ENCODE results near the gene TLE1. TPM values are rescaled to one million over a fixed set of nuclear protein-coding genes. Genes with fewer than 3 reads are reported as not detected.

TLE1 gene
- total and polyA plus RNA-seq, 9 of the 15 experiments (the other 6 are each of a cell fraction or from before 2014, with no cell fraction given) = 0.11 TPM; not detected in 8

GRCh38 chr9:81539317-81539716 is 150.0 kb downstream of the TLE1 start:
- Histone ChIP-seq H2AFZ (ENCODE audit: low read depth, low read length) (no peak overlapping the region), H3K9me3 (replicated peaks; ENCODE audit: control insufficient read depth, insufficient read depth, low read depth, low read length) (no peaks in the 10 kb centered on the region), H3K79me2 (ENCODE audit: control insufficient read depth, insufficient read depth, low read length) (no peaks in the 10 kb centered on the region), H3K9me1 (ENCODE audit: control insufficient read depth, insufficient read depth, low read length) (no peaks in the 10 kb centered on the region), H3K36me3 (ENCODE audit: control insufficient read depth, insufficient read depth, low read length) (no peaks in the 10 kb centered on the region), H4K20me1 (replicated peaks; ENCODE audit: control insufficient read depth, insufficient read depth, low read length) (no peaks in the 10 kb centered on the region), H3K4me3 (no peak overlapping the region), H3K4me1 (replicated peaks in 1 of 2; ENCODE audit: control insufficient read depth in 2 of 2, insufficient read depth in 2 of 2, low read length in 2 of 2) (no peaks in the 10 kb centered on the region), H3K27me3 (ENCODE audit: control insufficient read depth in 2 of 2, insufficient read depth in 2 of 2, low read length in 2 of 2) (no peaks in the 10 kb centered on the region), H3K9ac (ENCODE audit: insufficient read depth in 1 of 2, low read depth in 2 of 2, low read length in 2 of 2) (no peak overlapping the region), H3K4me2 (ENCODE audit: insufficient read depth, low read length) (no peak overlapping the region), H3K27ac (ENCODE audit: extremely low read depth, low read depth, low read length) (no peak overlapping the region)
- DNase-seq (ENCODE audit: extremely low read depth in 1 of 4, low spot score in 3 of 4) (no peak), FAIRE-seq (no peak), ATAC-seq (no peak)
- in situ Hi-C loops (cut with MboI) = no loop called here
- POLR2A ChIA-PET = no interaction called here
- no TSS peak for BruUV-seq (replicated peaks)
- intact Hi-C loops (cut with micrococcal nuclease) = no loop called here
- CTCF ChIA-PET (ENCODE audit: low intra/inter-chr PET ratio) = no interaction called here
- WGBS (ENCODE audit: insufficient coverage, low coverage, missing lambda C conversion rate) = 0% methylated on average over 3 of the region's 3 CpGs
- TF ChIP-seq ELF1 (tag; IDR thresholded peaks at IDR 0.05) (no peak), ZNF253 (CRISPR knock-in tag; conservative IDR thresholded peaks at IDR 0.05) (no peak), FOXA3 (CRISPR knock-in tag; conservative IDR thresholded peaks at IDR 0.05 in 1 of 2, IDR thresholded peaks at IDR 0.05 in 1 of 2) (no peak), IRF1 (CRISPR knock-in tag; IDR thresholded peaks at IDR 0.05; ENCODE audit: borderline replicate concordance) (no peak), SMARCC2 (IDR thresholded peaks at IDR 0.05; ENCODE audit: low read depth) (no peak), JUNB (CRISPR knock-in tag; conservative IDR thresholded peaks at IDR 0.05) (no peak), ASH1L (IDR thresholded peaks at IDR 0.05; ENCODE audit: borderline replicate concordance, low read depth, partially characterized antibody) (no peak), SMAD4 (CRISPR knock-in tag; conservative IDR thresholded peaks at IDR 0.05) (no peak), SMC3 (conservative IDR thresholded peaks at IDR 0.05; ENCODE audit: insufficient read depth, low read depth, low read length) (no peak), TAF15 (IDR thresholded peaks at IDR 0.05; ENCODE audit: low read depth, low read length) (no peak), GTF2A2 (tag; IDR thresholded peaks at IDR 0.05) (no peak), ZNF224 (CRISPR knock-in tag; IDR thresholded peaks at IDR 0.05) (no peak), ZNF217 (CRISPR knock-in tag; IDR thresholded peaks at IDR 0.05) (no peak), NCOA2 (IDR thresholded peaks at IDR 0.05; ENCODE audit: partially characterized antibody in 2 of 2) (no peak), HMGN3 (IDR thresholded peaks at IDR 0.05; ENCODE audit: borderline replicate concordance, extremely low read depth, insufficient read length, low read depth, low read length) (no peak)
